T-helper 1 cell treated with Interleukin-12 subunit alpha and Interleukin-12 subunit beta and Interleukin-4 antibody, amounts not matched to agents 30 ng/mL and 1 ng/mL, for 36 hours (primary cell): ENCODE data around the gene OGN. TPM values are rescaled to one million over a fixed set of nuclear protein-coding genes. Genes with fewer than 3 reads are reported as not detected.
"Not testable (repeated sequence)": the region's sequence is repeated elsewhere in the genome, so short reads cannot be mapped to it uniquely, and the experiment has no call there.

Experiments
- intact Hi-C: fragments of 100-400 bp; cut with micrococcal nuclease; formaldehyde crosslinking; loops from one replicate; pipeline ENCODE4 v1.15.1; 2024
- total RNA-seq: library from RNA; stranded (reverse); gene quantifications from 2 replicates; pipeline ENCODE4 v1.2.3, GENCODE V29; 2022

The OGN gene, protein sequence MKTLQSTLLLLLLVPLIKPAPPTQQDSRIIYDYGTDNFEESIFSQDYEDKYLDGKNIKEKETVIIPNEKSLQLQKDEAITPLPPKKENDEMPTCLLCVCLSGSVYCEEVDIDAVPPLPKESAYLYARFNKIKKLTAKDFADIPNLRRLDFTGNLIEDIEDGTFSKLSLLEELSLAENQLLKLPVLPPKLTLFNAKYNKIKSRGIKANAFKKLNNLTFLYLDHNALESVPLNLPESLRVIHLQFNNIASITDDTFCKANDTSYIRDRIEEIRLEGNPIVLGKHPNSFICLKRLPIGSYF
- 0.15 TPM in 1 of 2 replicates, not detected in the other for total RNA-seq

DNA sequence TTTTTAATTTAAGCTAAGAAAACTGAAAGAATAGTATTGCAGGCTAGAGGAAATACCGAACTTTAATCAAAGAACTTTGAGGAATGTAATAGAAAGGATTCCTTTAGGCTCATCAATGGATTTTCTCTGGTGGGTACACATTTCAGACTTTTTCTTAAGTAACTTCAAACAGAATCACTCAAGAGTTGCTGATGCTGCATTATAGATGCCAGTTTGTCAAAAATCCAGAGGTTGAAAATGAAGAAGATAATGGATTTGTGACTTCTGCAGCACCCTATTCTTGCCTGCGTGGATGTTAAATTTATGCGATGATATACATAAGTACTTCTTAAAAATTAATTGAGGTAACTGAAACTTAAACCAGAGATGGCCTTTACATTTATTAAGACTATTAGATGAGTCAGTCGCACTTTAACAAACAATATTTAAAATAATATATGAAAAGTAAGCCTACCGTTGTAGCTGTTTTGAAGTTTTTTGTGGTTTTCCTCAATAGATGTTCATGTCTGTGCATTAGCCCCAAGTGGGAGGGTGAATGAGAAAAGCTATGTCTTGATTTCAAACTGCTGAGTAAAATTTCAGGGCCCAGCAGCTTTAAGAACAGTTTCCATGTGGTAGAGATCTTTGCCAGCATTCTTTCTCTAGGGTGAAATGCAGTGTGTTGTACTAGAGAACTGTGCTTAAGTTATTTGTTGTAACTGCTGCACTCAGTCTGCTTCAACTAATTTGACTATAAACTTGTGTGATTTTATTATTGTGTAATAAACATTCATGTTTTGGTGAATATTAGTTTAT, at the start of gene OGN:
OGN (minus strand) TSS at position 537 of the 795 bp plus-strand sequence. CDS start 1,171 bp downstream, outside the sequence.
- intact Hi-C loops = loop anchor here (5.0 kb wide), 1 partner anchor 1142 kb away; no protein-coding TSS in a partner anchor

DNA sequence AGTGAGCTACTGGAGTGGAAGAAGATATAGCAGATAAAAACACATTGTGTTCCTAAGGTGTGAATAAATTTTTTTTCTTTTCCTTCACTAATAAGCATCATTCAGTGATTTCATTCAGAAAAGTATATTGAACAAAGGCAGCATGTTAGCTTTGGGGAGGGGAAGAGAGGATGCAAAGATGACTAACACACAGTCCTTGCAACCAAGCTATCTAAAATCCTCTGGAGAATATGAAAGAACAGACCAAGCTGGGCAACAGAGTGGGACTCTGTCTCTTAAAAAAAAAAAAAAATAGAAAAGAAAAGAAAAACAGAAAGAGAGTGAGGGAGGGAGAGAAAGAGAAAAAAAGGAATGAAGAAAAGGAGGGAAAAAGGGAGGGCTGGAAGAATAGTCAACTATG, 42.2 kb upstream of the OGN start:
- intact Hi-C loops = no loop called here

DNA sequence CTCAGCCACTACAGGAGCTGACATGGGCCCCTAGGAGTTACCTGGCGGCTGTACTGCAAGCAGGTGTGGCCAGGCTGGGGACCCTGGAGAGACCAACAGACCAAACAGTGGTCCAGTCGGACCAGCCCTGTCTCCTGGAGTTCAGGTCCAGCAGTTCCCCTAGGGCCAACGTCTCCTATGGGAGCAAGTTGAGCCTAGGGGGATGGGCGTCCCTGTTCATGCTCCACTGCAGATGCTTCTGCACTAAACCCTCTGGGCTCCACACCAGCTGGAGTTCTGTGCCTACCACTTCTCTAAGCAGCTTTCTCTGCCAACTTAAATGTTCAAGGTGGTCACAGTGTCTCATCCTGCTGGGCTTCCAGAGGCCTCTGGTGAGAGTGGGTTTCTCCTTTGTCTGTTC, 40.5 kb upstream of the OGN start:
- intact Hi-C loops = no loop called here

DNA sequence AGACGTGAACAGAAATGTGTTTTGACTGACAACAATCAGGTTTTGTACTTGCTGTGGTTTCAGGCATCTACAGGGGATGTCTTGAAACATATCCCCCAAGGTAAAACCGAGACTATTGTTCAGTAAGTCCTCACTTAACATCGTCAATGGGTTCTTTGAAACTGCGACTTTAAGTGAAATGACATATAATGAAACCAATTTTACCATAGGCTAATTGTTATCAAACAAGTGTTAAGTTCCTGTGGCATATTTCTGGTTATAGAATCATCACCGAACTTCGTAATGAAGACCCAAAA, 36.3 kb upstream of the OGN start:
- intact Hi-C loops = no loop called here

DNA sequence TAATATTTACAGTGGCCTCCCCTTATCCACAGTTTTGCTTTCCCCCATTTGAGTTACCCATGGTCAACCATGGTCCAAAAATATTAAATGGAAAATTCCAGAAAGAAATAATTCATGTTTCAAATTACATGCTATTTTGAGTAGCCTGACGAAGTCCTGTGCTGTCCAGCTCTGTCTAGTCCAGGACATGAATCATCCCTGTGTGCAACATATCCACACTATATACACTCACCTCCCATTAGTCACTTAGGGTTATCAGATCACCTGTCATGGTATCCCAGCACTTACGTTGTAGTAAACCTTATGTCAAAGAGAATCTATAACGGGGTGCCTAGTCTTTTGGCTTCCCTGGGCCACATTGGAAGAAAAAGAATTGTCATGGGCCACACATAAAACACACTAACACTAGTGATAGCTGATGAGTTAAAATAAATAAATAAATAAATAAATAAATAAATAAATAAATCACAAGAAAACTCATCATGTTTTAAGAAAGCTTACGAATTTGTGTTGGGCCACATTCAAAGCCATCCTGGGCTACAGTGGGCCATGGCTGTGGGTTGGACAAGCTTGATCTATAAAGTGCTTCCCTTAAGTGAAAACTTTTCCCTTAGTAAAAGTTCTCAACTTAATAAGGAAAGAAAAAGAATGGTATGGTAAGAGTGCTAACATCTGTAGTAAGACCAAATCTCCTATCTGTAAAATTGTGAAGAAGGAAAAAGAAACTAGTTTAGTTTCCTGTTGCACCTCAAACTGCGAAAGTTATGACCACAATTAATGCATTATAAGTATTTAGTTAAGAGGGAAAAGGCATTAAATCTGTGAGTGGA, 35.8 kb upstream of the OGN start:
- intact Hi-C loops = loop anchor here (1.0 kb wide), 2 partner anchors 97 to 300 kb away; no protein-coding TSS in a partner anchor

DNA sequence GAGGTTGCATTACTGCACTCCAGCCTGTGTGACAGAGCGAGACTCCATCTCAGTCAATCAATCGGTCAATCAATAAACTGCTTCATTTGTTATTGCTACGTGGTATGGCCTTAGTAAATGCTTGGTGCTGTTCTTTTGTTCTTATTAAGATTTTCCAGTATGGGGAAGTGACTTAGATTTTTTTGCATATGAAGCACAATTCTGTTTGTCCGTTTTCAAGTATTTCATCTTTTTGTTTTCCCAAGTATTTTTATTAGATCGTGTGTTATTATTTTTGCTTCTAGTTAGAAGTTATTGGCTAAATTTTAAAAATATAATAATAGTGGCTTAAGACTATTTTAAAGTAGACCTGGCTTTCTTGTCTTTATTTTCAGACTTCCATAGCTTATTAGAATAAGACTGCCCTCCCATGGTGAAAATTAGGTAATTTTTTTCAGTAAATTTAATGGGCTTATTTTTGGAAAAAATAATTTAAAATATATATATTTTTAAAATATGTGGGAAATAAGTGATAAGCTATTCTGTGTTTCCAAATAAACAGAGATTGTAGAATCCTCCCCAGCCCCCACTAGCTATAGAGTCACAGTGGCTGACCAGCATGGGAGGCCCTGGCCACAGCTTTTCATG, 34.6 kb upstream of the OGN start:
- intact Hi-C loops = loop anchor here (1.0 kb wide), 2 partner anchors 96 to 299 kb away; no protein-coding TSS in a partner anchor

DNA sequence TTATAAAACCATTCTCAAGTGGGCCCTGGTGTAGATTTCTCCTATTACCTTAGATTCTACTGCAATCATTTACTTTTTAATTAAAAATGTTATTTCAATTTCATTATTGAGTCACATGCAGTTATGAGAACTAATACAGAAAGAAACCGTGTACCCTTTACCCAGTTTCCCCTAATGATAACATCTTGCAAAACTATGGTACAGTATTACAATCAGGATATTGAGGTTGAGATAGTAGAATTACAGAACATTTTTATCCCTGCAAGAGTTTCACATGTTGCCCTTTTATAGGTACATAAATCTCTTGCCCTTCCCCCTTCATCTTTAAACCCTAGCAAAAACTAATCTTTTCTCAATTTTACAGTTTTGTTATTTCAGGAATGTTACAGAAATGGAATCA, 30.9 kb upstream of the OGN start:
- intact Hi-C loops = no loop called here

DNA sequence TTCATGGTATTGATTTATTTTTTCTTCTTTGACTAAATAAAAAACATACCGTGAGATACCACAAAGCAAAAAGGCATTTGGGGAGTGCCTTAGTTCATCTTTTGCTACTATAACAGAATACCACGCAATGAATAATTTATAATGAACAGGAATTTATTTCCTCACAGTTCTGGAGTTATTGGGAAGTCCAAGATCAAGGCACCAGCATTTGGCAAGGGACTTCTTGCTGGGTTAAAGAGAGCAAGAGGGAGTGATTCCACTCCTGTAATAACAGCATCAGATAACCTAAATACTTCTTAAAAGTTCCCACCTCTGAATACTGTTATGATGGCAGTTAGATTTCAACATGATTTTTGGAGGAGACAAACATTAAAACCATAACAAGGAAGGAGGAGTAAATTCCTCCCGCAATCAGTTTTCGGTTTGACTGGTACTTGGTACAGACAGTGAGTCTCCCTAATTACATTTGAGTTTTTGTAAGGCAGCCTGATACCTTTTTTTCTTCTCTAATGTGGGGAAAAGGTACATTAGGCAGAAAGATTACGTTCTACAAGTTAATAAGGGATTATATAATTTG, 28.7 kb upstream of the OGN start:
- intact Hi-C loops = no loop called here

DNA sequence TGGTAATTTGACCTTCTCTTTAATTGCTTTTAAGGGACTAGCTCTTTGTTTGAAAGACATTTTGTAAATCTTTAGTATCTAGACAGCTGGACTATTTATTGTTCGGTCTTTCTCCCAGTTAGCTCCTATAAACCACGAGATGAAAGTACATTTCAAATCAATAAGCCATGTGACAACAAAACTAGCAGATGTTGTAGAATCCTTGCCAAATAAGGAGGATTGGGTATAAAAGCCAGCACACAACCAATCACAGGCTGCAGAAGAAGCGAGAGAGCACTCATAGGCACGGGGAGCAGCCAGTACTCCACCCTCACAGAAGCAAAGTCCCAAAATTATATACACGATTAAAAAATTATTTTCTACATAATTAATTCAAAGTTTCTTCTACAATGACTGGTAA, 28.0 kb upstream of the OGN start:
- intact Hi-C loops = no loop called here

DNA sequence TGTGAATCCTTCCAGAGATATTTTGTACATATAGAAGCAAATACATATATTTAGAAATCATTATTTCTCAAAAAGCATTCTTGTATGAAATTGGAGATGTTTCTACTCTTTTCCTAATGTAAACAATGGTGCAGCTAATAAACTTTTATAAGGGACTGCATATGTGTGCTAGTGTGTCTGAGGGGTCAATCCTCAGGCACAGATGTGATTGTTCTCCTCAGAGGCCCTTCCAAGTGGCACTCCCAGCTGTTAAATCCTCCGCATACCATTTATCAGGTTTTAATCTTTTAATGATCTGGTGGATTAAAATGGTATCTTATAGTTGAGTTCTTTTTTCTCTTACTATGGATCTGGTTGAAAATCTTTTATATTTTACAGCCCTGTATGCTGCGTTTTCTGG, 25.5 kb upstream of the OGN start:
- intact Hi-C loops = no loop called here

DNA sequence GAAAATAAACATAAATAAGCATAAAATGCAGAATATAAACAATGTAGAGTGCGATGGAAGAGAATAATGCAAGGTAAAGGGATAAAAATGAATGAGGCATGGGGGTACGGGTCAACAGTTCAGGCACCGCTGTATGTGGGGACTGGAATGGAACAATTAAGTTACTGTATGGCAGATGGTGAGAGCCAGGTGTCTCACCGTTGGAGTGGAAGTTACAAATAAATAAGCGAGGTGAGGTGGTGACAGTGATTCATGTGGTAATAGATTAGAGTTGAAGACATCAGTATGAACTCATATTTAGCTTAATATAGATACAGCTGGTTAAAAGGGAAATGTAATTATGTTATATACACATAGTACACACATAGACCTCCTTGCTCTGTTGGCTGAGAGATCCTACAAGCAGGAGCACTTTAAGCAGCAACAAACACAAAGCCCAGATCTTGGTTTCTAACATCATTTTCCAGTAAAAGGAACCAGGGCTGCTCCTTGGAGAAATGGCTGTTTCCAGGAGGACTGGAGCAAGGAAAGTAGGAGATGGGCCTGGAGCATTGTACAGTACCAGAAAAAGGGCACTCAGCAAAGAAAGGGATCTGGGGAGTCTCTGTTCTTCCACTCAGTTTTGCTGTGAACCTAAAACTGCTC, 22.2 kb upstream of the OGN start:
- intact Hi-C loops = no loop called here

DNA sequence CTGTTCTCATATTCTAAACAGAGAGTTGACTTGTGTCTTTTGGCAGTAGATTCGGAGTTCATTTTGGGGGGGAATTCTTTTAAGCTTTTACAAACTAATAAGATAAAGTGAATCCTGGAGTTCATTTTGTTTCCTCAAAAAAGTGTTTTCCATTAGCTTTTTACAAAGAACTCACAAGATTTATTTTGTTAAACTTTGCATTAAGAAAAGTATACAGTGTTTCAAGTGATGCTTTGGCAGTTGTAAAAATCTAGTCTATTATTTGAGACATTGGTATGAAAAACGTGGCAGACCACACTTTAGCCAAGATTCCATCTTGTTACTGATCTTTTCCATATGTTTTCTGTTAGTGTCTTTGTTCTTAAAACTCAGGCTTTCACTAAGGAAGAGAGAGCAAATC, 21.1 kb upstream of the OGN start:
- intact Hi-C loops = no loop called here

DNA sequence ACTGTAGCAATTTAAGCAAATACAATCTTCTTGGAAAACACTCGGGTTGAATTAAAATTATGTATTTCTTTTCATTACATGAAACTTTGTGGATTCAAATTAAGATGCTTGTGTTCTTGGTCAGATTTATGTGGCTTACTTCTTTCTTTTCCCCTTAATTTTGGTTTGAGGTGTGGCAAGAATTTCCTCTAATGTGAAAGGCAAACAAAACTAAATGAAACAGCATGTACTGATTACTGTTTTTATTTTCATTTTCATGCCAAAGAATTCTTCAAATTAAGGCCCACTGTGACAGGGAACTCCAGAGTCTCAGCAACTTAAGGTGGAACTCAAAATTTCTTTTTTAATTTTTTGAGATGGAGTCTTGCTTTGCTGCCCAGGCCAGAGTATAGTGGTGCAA, 20.0 kb upstream of the OGN start, which contains the start of gene OMD:
OMD (minus strand) TSS at position 132 of the 400 bp plus-strand sequence. CDS start 6,913 bp downstream, outside the sequence.
- intact Hi-C loops = no loop called here

DNA sequence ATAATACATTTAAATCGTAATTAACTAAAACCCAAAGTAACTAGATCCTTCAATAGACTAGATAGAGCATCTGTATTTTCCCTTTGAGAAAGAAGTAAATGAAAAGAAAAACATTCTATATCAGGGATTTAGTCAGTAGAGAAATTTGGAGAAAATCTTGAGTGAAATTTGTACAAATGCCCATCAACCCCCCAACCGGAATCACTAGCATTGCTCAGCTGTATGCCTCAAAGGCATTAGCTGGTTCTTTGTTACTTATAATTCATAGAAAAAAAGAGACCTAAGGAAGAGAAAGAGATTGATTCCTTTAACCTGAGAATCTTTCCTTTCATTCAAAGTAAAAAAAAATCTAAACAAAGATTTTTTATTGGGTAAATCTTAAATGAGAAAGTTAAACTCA, 19.2 kb upstream of the OGN start:
- intact Hi-C loops = no loop called here

DNA sequence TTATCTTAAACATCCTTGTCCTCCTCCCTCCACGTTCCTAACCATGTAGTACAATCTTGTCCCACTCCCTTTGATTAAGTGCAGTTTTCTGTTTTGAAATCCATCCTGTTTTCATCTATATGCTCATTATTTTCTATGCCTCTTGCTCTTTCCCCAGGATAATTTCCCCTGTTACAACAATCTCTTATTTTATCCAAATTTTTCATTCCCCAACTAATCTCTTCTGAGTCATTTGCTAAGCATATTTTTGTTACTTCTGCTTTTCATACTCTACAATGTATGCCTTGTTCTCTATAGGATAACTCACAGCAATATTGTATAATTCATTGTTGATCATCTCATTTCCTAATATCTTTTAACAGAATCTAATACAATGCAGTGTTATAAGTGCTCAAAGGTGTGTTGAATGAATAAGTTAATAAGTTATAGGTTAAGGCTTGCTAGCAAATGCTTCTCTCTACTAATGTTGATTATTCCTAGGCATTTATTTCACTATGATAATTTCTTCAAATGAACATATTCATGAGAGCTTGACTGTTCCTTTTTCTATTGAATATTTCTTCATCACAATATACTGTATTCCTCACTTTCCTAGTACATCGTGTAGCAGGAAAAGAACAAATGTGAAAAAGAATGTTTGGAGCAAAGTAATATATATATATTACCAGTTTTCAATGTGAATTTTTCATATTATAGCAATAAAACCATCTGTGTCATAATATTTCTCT, 18.4 kb upstream of the OGN start:
- intact Hi-C loops = no loop called here

DNA sequence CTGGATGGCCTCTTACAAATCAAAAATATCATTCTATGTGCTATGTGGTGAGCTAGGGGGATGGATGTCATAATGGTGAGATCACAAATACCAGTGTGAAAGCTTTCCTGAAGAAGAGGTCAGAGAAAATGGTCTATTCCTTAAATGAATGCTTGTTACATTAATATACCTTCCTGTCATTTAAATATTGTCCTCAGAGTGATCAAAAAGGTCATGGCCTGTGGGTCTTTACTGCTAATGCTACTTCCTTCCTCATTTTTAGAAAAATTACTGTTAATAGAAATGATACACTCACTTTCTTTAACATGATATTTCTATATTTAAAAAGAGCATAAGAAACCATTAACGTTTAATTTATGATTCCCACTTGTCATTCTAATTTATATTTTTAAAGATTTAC, 10.2 kb upstream of the OGN start:
- intact Hi-C loops = no loop called here

DNA sequence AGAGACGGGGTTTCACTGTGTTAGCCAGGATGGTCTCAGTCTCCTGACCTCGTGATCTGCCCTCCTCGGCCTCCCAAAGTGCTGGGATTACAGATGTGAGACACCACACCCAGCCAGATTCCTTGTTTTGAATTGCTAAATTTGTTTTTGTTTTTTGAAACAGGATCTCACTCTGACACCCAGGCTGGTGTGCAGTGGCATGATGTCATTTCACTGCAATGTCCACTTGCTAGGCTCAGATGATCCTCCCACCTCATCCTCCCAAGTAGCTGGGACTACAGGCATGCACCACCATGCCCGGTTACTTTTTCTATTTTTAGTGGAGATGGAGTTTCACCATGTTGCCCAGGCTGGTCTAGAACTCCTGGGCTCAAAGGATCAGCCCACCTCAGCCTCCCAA, 6.8 kb upstream of the OGN start:
- intact Hi-C loops = not testable (repeated sequence)

DNA sequence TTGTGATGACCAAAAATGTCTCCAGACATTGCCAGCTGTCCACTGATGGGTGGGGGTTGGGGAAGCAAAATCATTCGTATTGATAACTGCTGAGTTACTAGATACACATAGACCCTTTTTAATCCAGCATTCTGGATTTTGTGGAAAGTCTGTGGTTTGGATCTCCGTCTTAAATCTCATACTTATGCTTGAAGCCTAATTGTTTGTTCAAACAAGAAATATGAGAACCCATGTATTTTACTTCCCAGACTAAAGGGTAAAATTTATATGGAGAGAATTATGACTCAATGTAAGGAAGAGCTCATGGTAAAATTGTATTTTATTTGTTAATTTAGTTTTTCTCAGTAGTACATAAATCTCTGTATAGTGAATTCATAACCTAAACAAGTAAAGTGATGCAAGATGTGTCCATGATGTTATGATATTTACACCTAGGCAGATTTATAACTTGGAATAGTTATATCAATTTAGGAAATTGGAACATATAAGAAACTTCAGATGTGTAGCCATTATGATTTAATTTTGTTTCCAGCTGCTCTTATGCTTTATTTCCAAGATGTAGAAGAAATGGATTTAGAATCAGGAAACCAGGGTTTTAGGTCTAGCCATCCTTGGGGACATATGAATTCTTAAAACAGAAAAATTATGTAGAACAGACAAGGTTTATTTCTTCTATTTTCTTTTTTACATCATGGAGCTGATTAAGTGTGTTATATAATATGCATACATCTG, 4.5 kb upstream of the OGN start:
- intact Hi-C loops = loop anchor here (5.0 kb wide), 1 partner anchor 42 kb away; no protein-coding TSS in a partner anchor

DNA sequence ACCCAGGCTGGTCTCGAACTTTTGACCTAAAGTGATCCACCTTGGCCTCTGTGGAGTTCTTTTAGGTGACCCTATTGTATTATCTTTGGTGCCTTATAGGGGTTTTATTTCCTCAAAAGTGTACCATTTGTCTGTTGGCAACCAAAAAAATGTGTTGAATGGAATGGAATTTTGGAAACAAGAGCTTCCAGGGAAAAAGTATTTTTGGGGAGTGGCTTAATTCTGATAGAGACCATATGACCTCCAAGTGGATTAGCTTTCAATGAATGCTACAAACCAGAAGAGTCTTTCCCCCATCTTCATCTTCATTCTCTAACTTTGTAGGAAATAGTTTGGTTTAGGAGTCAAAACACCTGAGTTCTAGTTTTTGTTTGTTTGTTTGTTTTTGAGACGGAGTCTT, 3.4 kb upstream of the OGN start:
- intact Hi-C loops = loop anchor here (2.0 to 5.0 kb wide), 2 partner anchors 41 to 263 kb away; partner anchors contain the start of gene IPPK
